HG03460 (cell line): Measurements from ENCODE around the gene IRAK3.
"Not testable (repeated sequence)": the region's sequence is repeated elsewhere in the genome, so short reads cannot be mapped to it uniquely, and the experiment has no call there.

Source experiments
- ATAC-seq: cut with Tn5 transposase; IDR thresholded peaks from one replicate; pipeline ENCODE4 v1.9.1; 2021; ENCODE audit not compliant: unreplicated experiment

The IRAK3 gene

GRCh38 chr12:66211573-66211972 lies 22.6 kb downstream of the IRAK3 start:
- ATAC-seq: not testable (repeated sequence)

- ATAC-seq: not testable (repeated sequence)
Measured at GRCh38 chr12:66213011-66213410, 24.0 kb downstream of the IRAK3 start.

- ATAC-seq: no peak
Measured at GRCh38 chr12:66217342-66217917, 28.4 kb downstream of the IRAK3 start.

- no peak for ATAC-seq
Measured at GRCh38 chr12:66228462-66228861, 39.4 kb downstream of the IRAK3 start.

- ATAC-seq: peak; percentile 51
Measured at GRCh38 chr12:66232263-66232662, 43.2 kb downstream of the IRAK3 start.

GRCh38 chr12:66234037-66234693 lies 45.2 kb downstream of the IRAK3 start:
- ATAC-seq: peak; percentile 70

- peak; percentile 39 for ATAC-seq
Measured at GRCh38 chr12:66234773-66235625, 46.0 kb downstream of the IRAK3 start.

- ATAC-seq: no peak
Measured at GRCh38 chr12:66235626-66236281, 46.7 kb downstream of the IRAK3 start.

GRCh38 chr12:66236282-66236675 lies 47.3 kb downstream of the IRAK3 start:
- ATAC-seq: not testable (repeated sequence)

GRCh38 chr12:66236969-66237368 lies 48.0 kb downstream of the IRAK3 start:
- ATAC-seq: no peak

- ATAC-seq: no peak
Measured at GRCh38 chr12:66237505-66238175, 48.6 kb downstream of the IRAK3 start.

GRCh38 chr12:66239295-66239694 lies 50.3 kb downstream of the IRAK3 start:
- no peak for ATAC-seq

GRCh38 chr12:66240096-66240820 lies 51.2 kb downstream of the IRAK3 start:
- ATAC-seq: no peak

GRCh38 chr12:66241061-66242043 lies 52.3 kb downstream of the IRAK3 start:
- no peak for ATAC-seq

GRCh38 chr12:66242311-66242710 lies 53.3 kb downstream of the IRAK3 start:
- ATAC-seq: no peak

GRCh38 chr12:66243911-66244310 lies 54.9 kb downstream of the IRAK3 start:
- no peak for ATAC-seq

- no peak for ATAC-seq
Measured at GRCh38 chr12:66244446-66244845, 55.4 kb downstream of the IRAK3 start.

GRCh38 chr12:66247741-66248140 lies 58.7 kb downstream of the IRAK3 start:
- ATAC-seq: no peak

- ATAC-seq: no peak
Measured at GRCh38 chr12:66251049-66251448, 62.0 kb downstream of the IRAK3 start.
